ENCODE measurements around the gene AMTN. TPM values are rescaled to one million over a fixed set of nuclear protein-coding genes. Genes with fewer than 3 reads are reported as not detected.
A peak's percentile ranks its signal among the peaks of the same experiment; 100 is the strongest.

Gene AMTN
- total RNA-seq, 1 experiment from 2014 or later = not detected

DNA sequence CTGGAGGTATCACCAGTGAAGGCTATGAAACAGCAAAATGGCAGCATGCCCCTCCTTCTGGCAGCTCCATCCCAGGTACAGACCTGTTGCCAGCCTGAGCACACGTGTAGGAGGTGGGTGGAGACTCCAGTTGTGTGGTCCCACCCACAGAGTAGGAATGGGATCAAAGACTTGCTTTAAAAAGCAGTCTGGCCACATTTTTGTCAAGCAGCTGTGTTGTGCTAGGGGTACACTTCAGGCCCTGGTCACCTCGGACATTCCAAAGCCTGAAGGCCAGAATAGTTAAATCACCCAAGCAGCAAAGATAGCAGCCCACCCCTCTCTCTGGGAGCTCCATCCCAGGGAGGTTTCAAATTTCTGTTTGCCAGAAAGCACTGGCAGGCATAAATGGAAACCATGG, 53.4 kb downstream of the AMTN start:
- no peaks in the 10 kb centered on the region for H3K9me3 ChIP-seq (ENCODE audit: low read length)
- no peaks in the 10 kb centered on the region for H3K4me1 ChIP-seq (ENCODE audit: insufficient read depth, low read length)
- H3K9me2 ChIP-seq (replicated peaks; ENCODE audit: low read length) = no peaks in the 10 kb centered on the region
- H3K4me2 ChIP-seq (ENCODE audit: low read length) = no peak overlapping the region
- H3K27ac ChIP-seq (ENCODE audit: low read length) = no peak overlapping the region
- no peaks in the 10 kb centered on the region for H4K20me1 ChIP-seq (ENCODE audit: low read length)
- H3K36me3 ChIP-seq (ENCODE audit: low read depth, low read length) = no peaks in the 10 kb centered on the region
- H3K9ac ChIP-seq (ENCODE audit: low read length) = no peak overlapping the region
- POLR2A ChIA-PET (ENCODE audit: unreplicated experiment) = no interaction called here
- H3F3A ChIP-seq (ENCODE audit: low read length, unreplicated experiment) = no peaks in the 10 kb centered on the region
- no peaks in the 10 kb centered on the region for H3K79me2 ChIP-seq (ENCODE audit: low read length)
- CTCF ChIA-PET = no interaction called here
- H3K27me3 ChIP-seq (ENCODE audit: low read length) = peaks cover 6% of the 10 kb centered on the region; the same call in 1 of the 2 replicates
- no peak overlapping the region for H2AFZ ChIP-seq (ENCODE audit: low read length)
- intact Hi-C loops (cut with micrococcal nuclease) = no loop called here
- BruUV-seq (replicated peaks) = no TSS peak
- TF ChIP-seq EZH2phosphoT487 (IDR thresholded peaks at IDR 0.05; ENCODE audit: borderline replicate concordance, low read length) (no peak), EZH2 (IDR thresholded peaks at IDR 0.05; ENCODE audit: low read length, unreplicated experiment) (no peak)
- TF ChIP-seq, protein P1, sequence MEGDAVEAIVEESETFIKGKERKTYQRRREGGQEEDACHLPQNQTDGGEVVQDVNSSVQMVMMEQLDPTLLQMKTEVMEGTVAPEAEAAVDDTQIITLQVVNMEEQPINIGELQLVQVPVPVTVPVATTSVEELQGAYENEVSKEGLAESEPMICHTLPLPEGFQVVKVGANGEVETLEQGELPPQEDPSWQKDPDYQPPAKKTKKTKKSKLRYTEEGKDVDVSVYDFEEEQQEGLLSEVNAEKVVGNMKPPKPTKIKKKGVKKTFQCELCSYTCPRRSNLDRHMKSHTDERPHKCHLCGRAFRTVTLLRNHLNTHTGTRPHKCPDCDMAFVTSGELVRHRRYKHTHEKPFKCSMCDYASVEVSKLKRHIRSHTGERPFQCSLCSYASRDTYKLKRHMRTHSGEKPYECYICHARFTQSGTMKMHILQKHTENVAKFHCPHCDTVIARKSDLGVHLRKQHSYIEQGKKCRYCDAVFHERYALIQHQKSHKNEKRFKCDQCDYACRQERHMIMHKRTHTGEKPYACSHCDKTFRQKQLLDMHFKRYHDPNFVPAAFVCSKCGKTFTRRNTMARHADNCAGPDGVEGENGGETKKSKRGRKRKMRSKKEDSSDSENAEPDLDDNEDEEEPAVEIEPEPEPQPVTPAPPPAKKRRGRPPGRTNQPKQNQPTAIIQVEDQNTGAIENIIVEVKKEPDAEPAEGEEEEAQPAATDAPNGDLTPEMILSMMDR (conservative IDR thresholded peaks at IDR 0.05; ENCODE audit: low read depth, low read length) = no peak
- ATAC-seq (no peak), DNase-seq (no peak)
- H3K4me3 ChIP-seq (ENCODE audit: low read length) = no peak overlapping the region

DNA sequence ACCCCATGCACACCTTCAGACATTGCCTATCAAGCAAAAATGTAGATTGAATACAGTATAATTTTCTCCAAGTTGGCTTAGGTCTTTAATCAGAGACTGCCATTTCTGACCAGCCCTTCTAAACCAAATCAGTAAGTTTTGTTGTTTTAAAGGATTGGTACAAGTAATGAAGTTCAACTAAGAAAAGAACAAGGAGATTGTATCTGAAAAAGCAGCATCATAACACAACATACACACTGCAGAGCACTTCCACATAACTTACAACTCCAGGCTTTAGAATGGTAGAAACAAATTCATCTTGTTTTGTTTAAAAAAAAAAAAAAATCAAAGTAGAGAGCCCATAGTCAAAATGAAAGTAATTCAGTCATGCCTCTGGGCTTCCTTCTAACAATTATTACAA, 57.6 kb downstream of the AMTN start:
- intact Hi-C loops (cut with micrococcal nuclease) = no loop called here
- Histone ChIP-seq H3K79me2 (ENCODE audit: low read length) (no peaks in the 10 kb centered on the region), H4K20me1 (ENCODE audit: low read length) (no peaks in the 10 kb centered on the region), H3K36me3 (ENCODE audit: low read depth, low read length) (no peaks in the 10 kb centered on the region), H3K4me1 (ENCODE audit: insufficient read depth, low read length) (peaks cover 12% of the 10 kb centered on the region), H3K9me2 (replicated peaks; ENCODE audit: low read length) (no peaks in the 10 kb centered on the region), H3K9ac (ENCODE audit: low read length) (no peak overlapping the region), H3F3A (ENCODE audit: low read length, unreplicated experiment) (no peaks in the 10 kb centered on the region), H2AFZ (ENCODE audit: low read length) (no peak overlapping the region), H3K4me3 (ENCODE audit: low read length) (no peak overlapping the region), H3K27me3 (ENCODE audit: low read length) (no peaks in the 10 kb centered on the region), H3K9me3 (ENCODE audit: low read length) (no peaks in the 10 kb centered on the region), H3K27ac (ENCODE audit: low read length) (no peak overlapping the region), H3K4me2 (ENCODE audit: low read length) (no peak overlapping the region)
- ATAC-seq (no peak), DNase-seq (no peak)
- POLR2A ChIA-PET (ENCODE audit: unreplicated experiment) = no interaction called here
- no TSS peak for BruUV-seq (replicated peaks)
- CTCF ChIA-PET = no interaction called here
- TF ChIP-seq, protein P1 (conservative IDR thresholded peaks at IDR 0.05; ENCODE audit: low read depth, low read length) = no peak
- TF ChIP-seq EZH2 (IDR thresholded peaks at IDR 0.05; ENCODE audit: low read length, unreplicated experiment) (no peak), EZH2phosphoT487 (IDR thresholded peaks at IDR 0.05; ENCODE audit: borderline replicate concordance, low read length) (no peak)

DNA sequence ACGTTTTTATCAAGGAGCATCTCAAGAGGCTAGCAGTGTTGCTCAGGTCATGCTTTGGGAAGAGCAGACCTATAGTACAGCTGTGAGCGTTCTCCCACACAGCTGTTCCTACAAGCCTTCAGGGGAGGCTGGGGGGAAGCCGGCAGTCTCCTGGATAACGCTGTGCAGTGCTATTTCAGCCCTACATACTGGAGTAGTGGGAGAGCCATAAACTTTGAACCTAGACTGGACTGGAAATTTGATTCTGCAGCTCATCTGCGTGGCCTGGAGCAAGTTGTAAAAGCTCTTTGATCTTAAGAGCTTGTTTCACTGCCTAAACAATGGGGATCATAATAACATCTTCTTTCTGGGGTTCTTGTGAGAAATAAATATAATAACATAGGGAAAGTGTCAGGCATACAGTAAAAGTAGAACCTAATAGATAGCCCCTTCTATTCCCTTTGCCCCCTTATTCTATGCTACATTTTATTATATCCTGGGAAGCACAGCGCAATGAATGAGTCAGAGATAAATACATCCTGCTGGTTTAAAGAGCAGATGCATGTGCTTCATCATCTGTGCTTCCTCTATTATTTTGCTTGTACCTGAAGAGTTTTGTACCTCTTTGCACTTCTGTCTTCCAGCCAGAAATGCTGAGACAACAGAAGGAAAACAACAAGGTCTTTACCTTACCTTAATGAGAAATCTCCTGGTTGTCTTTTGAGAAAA, 59.0 kb downstream of the AMTN start:
- no peaks in the 10 kb centered on the region for H3F3A ChIP-seq (ENCODE audit: low read length, unreplicated experiment)
- TF ChIP-seq, protein P1 (conservative IDR thresholded peaks at IDR 0.05; ENCODE audit: low read depth, low read length) = no peak
- TF ChIP-seq EZH2phosphoT487 (IDR thresholded peaks at IDR 0.05; ENCODE audit: borderline replicate concordance, low read length) = no peak
- TF ChIP-seq EZH2 (IDR thresholded peaks at IDR 0.05; ENCODE audit: low read length, unreplicated experiment) = no peak
- H3K36me3 ChIP-seq (ENCODE audit: low read depth, low read length) = no peaks in the 10 kb centered on the region
- H3K27ac ChIP-seq (ENCODE audit: low read length) = peak overlapping the region; percentile 8; the same call in 1 of the 2 replicates
- H3K9ac ChIP-seq (ENCODE audit: low read length) = no peak overlapping the region
- BruUV-seq (replicated peaks) = no TSS peak
- H3K4me1 ChIP-seq (ENCODE audit: insufficient read depth, low read length) = peaks cover 12% of the 10 kb centered on the region
- no peaks in the 10 kb centered on the region for H3K79me2 ChIP-seq (ENCODE audit: low read length)
- H3K9me2 ChIP-seq (replicated peaks; ENCODE audit: low read length) = no peaks in the 10 kb centered on the region
- intact Hi-C loops (cut with micrococcal nuclease) = no loop called here
- DNase-seq = peak; percentile 62
- H4K20me1 ChIP-seq (ENCODE audit: low read length) = no peaks in the 10 kb centered on the region
- H3K27me3 ChIP-seq (ENCODE audit: low read length) = no peaks in the 10 kb centered on the region
- peak; percentile 92 for ATAC-seq
- H3K9me3 ChIP-seq (ENCODE audit: low read length) = no peaks in the 10 kb centered on the region
- no peak overlapping the region for H3K4me3 ChIP-seq (ENCODE audit: low read length)
- H2AFZ ChIP-seq (ENCODE audit: low read length) = no peak overlapping the region
- peak overlapping the region; percentile 39 for H3K4me2 ChIP-seq (ENCODE audit: low read length)
- ChIA-PET CTCF (no interaction called here), POLR2A (ENCODE audit: unreplicated experiment) (no interaction called here)
